H1 (cell line): Measurements from ENCODE around the gene SNX20. TPM values are rescaled to one million over a fixed set of nuclear protein-coding genes. Genes with fewer than 3 reads are reported as not detected.

Experiments used
- CTCF ChIA-PET: fragments of 300-600 bp; sonication (Branson Sonifier 250); formaldehyde crosslinking; loops from one replicate; lab custom pipeline; 2021; ENCODE audit not compliant: partially characterized antibody; lab: Charles Lee
- POLR2A ChIA-PET: fragments of 300-600 bp; sonication (Branson Sonifier 250); formaldehyde crosslinking; loops from one replicate; lab custom pipeline; 2021; ENCODE audit warnings: inconsistent platforms; ENCODE audit not compliant: partially characterized antibody; lab: Charles Lee
- DNase-seq, 2 experiments: peaks; one replicate each; pipeline versions ENCODE4 v3.0.0 to v3.0.0-alpha.2; 2010 to 2022; ENCODE audit warnings: low spot score in 2 of 2, low read depth in 1 of 2, mixed read lengths in 1 of 2
- FAIRE-seq: peaks from 2 replicates; lab custom pipeline; 2011; peaks lifted over from hg19 to GRCh38; lab: Jason Lieb, UNC
- H2AFZ ChIP-seq: 2 replicates; pipeline ENCODE4 v1.8.1; 2012; ENCODE audit warnings: low read length, inconsistent platforms
- H2AK5ac ChIP-seq: 2 replicates; pipeline ENCODE4 v1.6.1; 2013; ENCODE audit warnings: low read depth, low read length
- H2BK120ac ChIP-seq: replicated peaks from 2 replicates; pipeline ENCODE3; 2013; ENCODE audit warnings: low read depth, low read length, inconsistent platforms
- H2BK12ac ChIP-seq: 2 replicates; pipeline ENCODE4 v1.6.1; 2013; ENCODE audit warnings: low read depth, low read length
- H2BK15ac ChIP-seq: 2 replicates; pipeline ENCODE4 v1.6.1; 2013; ENCODE audit warnings: low read length
- H2BK20ac ChIP-seq: 2 replicates; pipeline ENCODE4 v1.6.1; 2013; ENCODE audit warnings: low read length
- H2BK5ac ChIP-seq: 2 replicates; pipeline ENCODE4 v1.6.1; 2013; ENCODE audit warnings: low read depth, low read length
- H3K14ac ChIP-seq: 2 replicates; pipeline ENCODE4 v1.6.1; 2013; ENCODE audit warnings: inconsistent platforms; ENCODE audit not compliant: insufficient read length
- H3K18ac ChIP-seq: 2 replicates; pipeline ENCODE4 v1.6.1; 2013; ENCODE audit warnings: low read length; ENCODE audit errors: extremely low read depth
- H3K23ac ChIP-seq: 2 replicates; pipeline ENCODE4 v1.6.1; 2013; ENCODE audit warnings: inconsistent platforms; ENCODE audit not compliant: insufficient read length
- H3K23me2 ChIP-seq: 2 replicates; pipeline ENCODE4 v1.6.1; 2013; ENCODE audit warnings: low read depth, low read length
- H3K27ac ChIP-seq: 2 replicates; pipeline ENCODE4 v1.6.1; 2011; ENCODE audit warnings: low read depth, low read length, inconsistent platforms
- H3K27me3 ChIP-seq, 4 experiments: replicated peaks in 1 of 4; 1 replicate in 1 of 4; 2 replicates in 3 of 4; pipeline versions ENCODE4 v1.6.1 to v1.8.1; 2011 to 2013; ENCODE audit warnings: low read length in 3 of 4, mild to moderate bottlenecking in 3 of 4, inconsistent platforms in 2 of 4, mixed read lengths in 2 of 4, moderate library complexity in 1 of 4; ENCODE audit not compliant: control insufficient read depth in 3 of 4, insufficient read depth in 3 of 4; ENCODE audit errors: extremely low read depth in 1 of 4
- H3K36me3 ChIP-seq, 4 experiments: 2 replicates each; pipeline versions ENCODE4 v1.6.1 to v1.8.1; 2011 to 2013; ENCODE audit warnings: mild to moderate bottlenecking in 4 of 4, low read length in 3 of 4, moderate library complexity in 2 of 4, control low read depth in 1 of 4, inconsistent platforms in 1 of 4; ENCODE audit not compliant: insufficient read depth in 4 of 4, control insufficient read depth in 2 of 4
- H3K4ac ChIP-seq: replicated peaks from 2 replicates; pipeline ENCODE3; 2013; ENCODE audit warnings: low read length, low read depth, mixed read lengths, inconsistent platforms; ENCODE audit not compliant: insufficient read length
- H3K4me1 ChIP-seq, 4 experiments: replicated peaks in 1 of 4; 1 replicate in 1 of 4; 2 replicates in 3 of 4; pipeline versions ENCODE4 v1.6.1 to v1.8.1; 2011 to 2013; ENCODE audit warnings: low read length in 3 of 4, inconsistent platforms in 2 of 4, mixed read lengths in 1 of 4; ENCODE audit not compliant: insufficient read depth in 4 of 4, control insufficient read depth in 3 of 4
- H3K4me2 ChIP-seq, 2 experiments: 2 replicates each; pipeline versions ENCODE4 v1.6.1 to v1.8.1; 2011 to 2013; ENCODE audit warnings: low read depth in 2 of 2, low read length in 2 of 2, control low read depth in 1 of 2, inconsistent platforms in 1 of 2, mild to moderate bottlenecking in 1 of 2; ENCODE audit not compliant: insufficient read depth in 1 of 2
- H3K4me3 ChIP-seq, 4 experiments: fragments of 200-600, 300-600 bp in 1 of 4; sonication (generic), shearing (Covaris generic), sonication (Bioruptor Twin) in 1 of 4; 2 replicates each; pipeline versions ENCODE4 v1.5.1 to v1.8.1; 2011 to 2016; ENCODE audit warnings: low read length in 4 of 4, low read depth in 3 of 4, control low read depth in 2 of 4, inconsistent platforms in 2 of 4, mild to moderate bottlenecking in 2 of 4, mixed read lengths in 1 of 4, moderate library complexity in 1 of 4; ENCODE audit not compliant: insufficient read depth in 2 of 4; ENCODE audit errors: extremely low read depth in 1 of 4
- H3K56ac ChIP-seq: replicated peaks from 2 replicates; pipeline ENCODE3; 2013; ENCODE audit warnings: low read depth, mild to moderate bottlenecking, mixed read lengths, low read length, inconsistent platforms; ENCODE audit not compliant: insufficient read length
- H3K79me1 ChIP-seq: 2 replicates; pipeline ENCODE4 v1.6.1; 2013; ENCODE audit warnings: low read depth, low read length, control low read depth
- H3K79me2 ChIP-seq, 2 experiments: 2 replicates each; pipeline versions ENCODE4 v1.6.1 to v1.8.1; 2012 to 2013; ENCODE audit warnings: low read length in 2 of 2, mild to moderate bottlenecking in 2 of 2, inconsistent platforms in 1 of 2; ENCODE audit not compliant: insufficient read depth in 2 of 2, control insufficient read depth in 1 of 2
- H3K9ac ChIP-seq, 4 experiments: replicated peaks in 1 of 4; 1 replicate in 1 of 4; 2 replicates in 3 of 4; pipeline versions ENCODE4 v1.6.1 to v1.8.1; 2011 to 2013; ENCODE audit warnings: low read depth in 3 of 4, low read length in 3 of 4, control low read depth in 2 of 4, mild to moderate bottlenecking in 2 of 4, moderate library complexity in 2 of 4, inconsistent platforms in 1 of 4; ENCODE audit errors: extremely low read depth in 1 of 4
- H3K9me3 ChIP-seq, 2 experiments: 2 replicates each; pipeline versions ENCODE4 v1.6.1 to v1.8.1; 2012 to 2013; ENCODE audit warnings: mild to moderate bottlenecking in 2 of 2, moderate library complexity in 2 of 2, control low read depth in 1 of 2, inconsistent platforms in 1 of 2, low read depth in 1 of 2, low read length in 1 of 2, mixed read lengths in 1 of 2; ENCODE audit not compliant: insufficient read depth in 2 of 2
- H4K20me1 ChIP-seq, 2 experiments: replicated peaks in 1 of 2; 2 replicates each; pipeline versions ENCODE3 to v1.8.1; 2011 to 2013; ENCODE audit warnings: inconsistent platforms in 2 of 2, low read length in 2 of 2, mild to moderate bottlenecking in 1 of 2; ENCODE audit not compliant: insufficient read depth in 2 of 2, control insufficient read depth in 1 of 2
- H4K5ac ChIP-seq: 2 replicates; pipeline ENCODE4 v1.6.1; 2013; ENCODE audit warnings: low read length, low read depth, mixed read lengths, inconsistent platforms; ENCODE audit not compliant: insufficient read length
- H4K8ac ChIP-seq: 2 replicates; pipeline ENCODE4 v1.8.0; 2013; ENCODE audit warnings: mild to moderate bottlenecking, moderate library complexity, low read length, inconsistent platforms; ENCODE audit not compliant: insufficient read depth; ENCODE audit errors: extremely low read depth
- H4K91ac ChIP-seq: replicated peaks from 2 replicates; pipeline ENCODE3; 2013; ENCODE audit warnings: low read length, mixed read lengths, inconsistent platforms; ENCODE audit not compliant: insufficient read length
- CBX8 ChIP-seq: fragments of 300-800, 300-1000 bp; sonication (generic); IDR thresholded peaks from 2 replicates; pipeline ENCODE4 v1.7.1; 2016; ENCODE audit warnings: low read depth, low read length, borderline replicate concordance
- JUN ChIP-seq: IDR thresholded peaks from 2 replicates; pipeline ENCODE4 v1.6.1; 2011; ENCODE audit warnings: low read depth, mild to moderate bottlenecking, improper control_type of control experiment, low read length
- PHF8 ChIP-seq: fragments of 200-600 bp; sonication (generic); conservative IDR thresholded peaks from 2 replicates; pipeline ENCODE4 v1.7.1; 2012; ENCODE audit warnings: low read depth, mild to moderate bottlenecking, inconsistent platforms, low read length, moderate library complexity
- SAP30 ChIP-seq: fragments of 300-600 bp; sonication (generic); IDR thresholded peaks from 2 replicates; pipeline ENCODE4 v1.7.1; 2012; ENCODE audit warnings: low read length, moderate library complexity, mild to moderate bottlenecking, inconsistent platforms; ENCODE audit not compliant: insufficient read depth, insufficient replicate concordance
- SP4 ChIP-seq: IDR thresholded peaks from 2 replicates; pipeline ENCODE4 v1.6.1; 2012; ENCODE audit warnings: low read length, inconsistent platforms
- SUZ12 ChIP-seq: fragments of 200-600 bp; sonication (generic); IDR thresholded peaks from 2 replicates; pipeline ENCODE4 v1.6.1; 2012; ENCODE audit warnings: mild to moderate bottlenecking, inconsistent platforms, low read length, moderate library complexity, mixed read lengths
- WGBS, 2 experiments: shearing (Covaris generic) in 1 of 2; methylation state at CpG; one replicate each; pipeline versions ENCODE4 v1.1.6 to v1.1.7; 2013 to 2015; ENCODE audit warnings: low lambda C conversion rate in 2 of 2, mixed read lengths in 2 of 2, inconsistent platforms in 1 of 2, low coverage in 1 of 2, missing lambda C conversion rate in 1 of 2; ENCODE audit not compliant: insufficient replicate concordance in 2 of 2, insufficient coverage in 1 of 2, insufficient read length in 1 of 2; ENCODE audit errors: extremely low coverage in 1 of 2, missing lambda C conversion rate in 1 of 2; 5-methylcytosine and 5-hydroxymethylcytosine counted together
- polyA plus RNA-seq, 7 experiments: library from polyadenylated mRNA; depleted of rRNA in 3 of 7; stranded (reverse) in 5 of 7; unstranded in 2 of 7; fragments of >200 nt in 5 of 7; fragments of 200-250 nt in 2 of 7; gene quantifications; 1 replicate in 5 of 7; 2 replicates in 1 of 7; 4 replicates in 1 of 7; pipeline versions ENCODE4 v1.2.1 to v1.2.3, GENCODE V29; 2011 to 2013; ENCODE audit warnings: missing spikeins in 2 of 7, mixed read lengths in 2 of 7
- total RNA-seq: library from RNA; stranded (reverse); fragmentation: NEBNext Ultra II Directional; extraction: Animal tissue kit (Norgen Biotek cat#: 25700); gene quantifications from 2 replicates; pipeline ENCODE4 v1.2.1, GENCODE V29; 2021

Gene SNX20
- total and polyA plus RNA-seq, 2 of the 8 experiments (the other 6 are each of a cell fraction or from before 2014, with no cell fraction given): not detected

- ChIA-PET POLR2A (no interaction called here), CTCF (interaction anchor here (0.6 to 3.5 kb wide), 7 partner anchors 15 to 278 kb away, joined by 3 to 12 read pairs (median 4); no protein-coding TSS in a partner anchor)
- Histone ChIP-seq H3K79me2 (no peaks in the 10 kb centered on the region), H2AK5ac (no peak overlapping the region), H3K56ac (no peak overlapping the region), H3K23ac (no peak overlapping the region), H3K36me3 (no peaks in the 10 kb centered on the region), H3K27me3 (no peaks in the 10 kb centered on the region), H4K8ac (no peak overlapping the region), H3K9me3 (no peaks in the 10 kb centered on the region), H3K9ac (no peak overlapping the region), H3K4me1 (no peaks in the 10 kb centered on the region), H3K79me1 (no peaks in the 10 kb centered on the region), H3K4me3 (no peak overlapping the region), H3K23me2 (no peaks in the 10 kb centered on the region), H2AFZ (no peak overlapping the region), H3K4me2 (no peak overlapping the region), H2BK120ac (no peak overlapping the region), H3K27ac (no peak overlapping the region), H3K18ac (no peak overlapping the region), H4K5ac (no peak overlapping the region), H2BK20ac (no peak overlapping the region), H2BK5ac (no peak overlapping the region), H3K14ac (no peak overlapping the region), H2BK12ac (no peak overlapping the region), H2BK15ac (no peak overlapping the region), H4K91ac (no peak overlapping the region), H4K20me1 (no peaks in the 10 kb centered on the region), H3K4ac (no peak overlapping the region)
- DNase-seq: no peak
- FAIRE-seq: no peak
- no peak for TF ChIP-seq SP4
- TF ChIP-seq SUZ12: no peak
- no peak for TF ChIP-seq CBX8
- TF ChIP-seq PHF8: no peak
- no peak for TF ChIP-seq JUN
- no peak for TF ChIP-seq SAP30
- 82% methylated on average over 4 of the region's 4 CpGs; no CpG with 5 or more reads in 1 of the 2 experiments for WGBS, 2 experiments
Observed at GRCh38 chr16:50629334-50629733, 51.8 kb downstream of the SNX20 start.
